Stimulated activated CD4-positive, alpha-beta T cell treated with anti-CD3 and anti-CD28 coated beads, Interleukin-2, amount 100 ng/mL, for 4 hours (primary cell): ENCODE data around the gene CHPF2.

ENCODE experiments used
- DNase-seq: peaks from one replicate; pipeline ENCODE4 v3.0.0-alpha.2; 2020; ENCODE audit warnings: low read depth

Gene CHPF2

DNA sequence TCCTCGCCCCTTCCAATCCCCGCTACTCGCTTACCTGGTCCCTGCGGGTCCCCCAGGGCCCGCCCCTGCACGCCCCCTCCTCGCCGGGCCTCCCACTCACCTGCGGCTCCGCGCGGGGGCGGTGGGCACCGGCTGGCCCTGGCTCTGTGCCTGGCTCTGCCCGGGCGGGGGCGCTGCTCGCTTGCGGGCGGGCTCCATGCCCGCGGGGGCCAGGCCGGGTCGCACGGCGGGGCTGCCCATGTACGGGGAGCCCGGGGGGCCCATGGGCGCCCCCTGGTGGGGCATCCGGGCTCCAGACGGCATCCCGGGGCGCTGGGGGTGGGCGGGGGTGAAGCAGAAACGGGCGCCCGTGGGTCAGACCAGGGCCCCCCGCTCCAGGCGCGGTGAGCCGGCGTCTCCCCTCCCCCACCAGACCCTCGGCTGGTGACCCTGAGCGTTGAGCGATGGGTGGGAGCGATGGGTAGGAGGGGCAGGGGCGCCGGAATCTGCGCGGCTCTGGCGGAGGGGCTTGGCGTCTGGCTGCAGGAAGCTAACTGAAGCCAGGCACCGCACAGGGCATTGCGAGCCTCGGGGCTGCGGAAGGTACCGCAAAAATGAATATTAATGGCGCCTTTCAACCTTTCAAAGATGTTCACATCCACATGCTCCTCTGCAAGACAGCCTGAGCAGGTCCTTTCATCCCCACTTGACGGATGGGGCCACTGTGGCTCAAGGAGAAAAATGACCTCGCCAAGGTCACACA, 13.2 kb downstream of the CHPF2 start:
- DNase-seq: peak; percentile 48

DNA sequence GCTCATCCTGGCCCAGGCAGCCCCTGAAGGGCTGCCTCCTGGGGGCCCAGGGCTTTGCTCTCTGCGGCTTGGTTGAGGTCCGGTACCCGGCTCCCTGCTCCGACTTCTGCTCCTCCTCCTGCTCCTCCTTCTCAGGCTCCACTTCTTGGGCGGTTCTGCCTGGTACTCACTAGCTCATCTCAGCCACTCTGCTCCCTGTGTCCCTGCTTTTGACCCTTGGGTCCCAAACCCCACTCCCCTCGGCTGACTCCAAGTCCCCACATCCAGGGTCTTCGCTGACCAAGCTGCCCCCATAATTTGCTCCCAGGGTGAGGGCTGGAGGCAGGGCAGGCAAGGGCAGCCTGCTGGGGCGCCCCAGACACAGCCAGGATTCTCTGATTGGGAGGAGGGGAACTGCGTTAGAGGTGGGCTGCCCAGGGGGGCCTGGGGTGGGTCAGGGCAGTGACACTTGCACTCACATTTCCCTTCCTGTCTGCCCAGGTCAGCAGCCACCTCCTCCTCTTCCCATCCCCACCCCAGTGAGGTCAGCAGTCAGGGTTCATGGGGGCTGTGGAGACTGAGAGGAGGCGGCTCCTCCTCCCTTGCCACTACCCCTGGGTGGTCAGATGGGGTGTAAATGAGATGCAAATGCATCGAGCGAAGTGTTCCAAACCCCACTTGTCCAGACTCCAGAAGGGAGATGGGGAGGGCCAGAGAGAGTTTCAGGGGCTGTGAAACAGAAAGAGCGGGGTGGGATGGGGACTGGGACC, 14.0 kb downstream of the CHPF2 start:
- DNase-seq: no peak

DNA sequence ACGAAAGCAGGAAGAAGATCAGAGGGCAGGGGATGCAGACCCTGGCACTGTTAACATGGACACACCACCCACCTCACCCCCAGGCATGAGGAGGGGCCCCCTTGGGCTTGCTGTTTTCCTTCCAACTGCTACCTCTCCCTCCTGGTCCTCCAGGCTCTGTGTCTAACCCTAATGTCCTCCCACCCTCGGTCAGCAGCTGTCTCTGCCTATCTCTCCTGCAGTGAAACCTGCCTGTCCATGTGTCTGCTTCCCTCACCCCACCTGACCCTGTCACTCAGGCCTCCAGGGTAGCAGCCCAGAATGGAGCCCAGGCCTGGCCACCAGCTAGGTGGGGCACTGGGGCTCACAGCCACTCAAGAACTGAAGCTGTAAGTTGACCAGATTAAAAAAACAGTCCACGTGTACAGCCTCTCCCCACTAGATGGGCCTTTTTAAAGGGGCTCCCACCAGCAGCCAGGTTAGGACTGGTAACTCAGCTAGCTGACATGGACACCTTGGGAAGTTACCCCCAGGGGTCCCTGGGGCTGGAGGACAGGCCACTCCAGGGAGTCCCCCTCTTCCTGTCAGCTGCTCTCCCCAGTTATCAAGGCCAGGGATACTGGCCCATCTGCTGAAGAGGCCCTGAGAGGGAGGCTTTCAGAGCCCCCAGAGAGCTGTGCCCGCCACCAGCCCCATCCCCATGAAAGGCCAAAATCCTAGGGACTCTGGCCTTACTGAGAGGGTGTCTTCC, 14.7 kb downstream of the CHPF2 start:
- no peak for DNase-seq

DNA sequence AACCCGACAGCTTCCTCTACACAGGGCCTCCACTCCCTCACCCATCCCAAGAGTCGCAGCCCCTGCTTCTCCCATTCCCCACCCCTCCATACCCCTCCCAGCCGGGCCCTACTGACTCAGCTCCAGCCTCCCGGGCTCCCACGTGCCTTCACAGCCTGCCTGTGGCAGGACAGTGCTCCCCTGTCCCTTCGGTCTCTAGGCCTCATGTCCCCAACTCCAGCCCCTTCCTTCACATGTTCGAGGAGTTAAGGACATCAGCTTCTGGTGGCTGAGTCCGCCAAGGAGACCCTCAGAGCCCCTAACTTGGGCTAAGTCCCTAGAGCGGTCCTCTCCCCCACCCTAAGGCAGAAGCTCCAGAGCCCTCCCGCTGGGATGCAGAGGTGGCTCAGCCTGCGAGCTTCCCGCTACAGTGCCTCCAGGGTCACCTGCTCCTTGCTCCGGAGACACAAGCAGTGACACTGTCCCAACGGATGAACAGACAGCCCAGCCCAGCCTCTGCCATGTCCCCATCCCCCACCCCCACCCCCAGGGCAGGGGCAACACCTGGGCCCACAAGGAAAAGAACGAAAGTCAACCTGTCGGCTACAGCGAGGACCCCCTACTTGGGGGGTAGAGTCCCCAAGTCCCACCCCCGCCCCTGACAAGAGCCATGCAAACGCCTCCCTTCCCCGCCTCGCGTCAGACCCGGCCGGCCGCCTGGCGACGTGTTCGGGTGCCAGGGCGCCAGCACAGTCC, 15.5 kb downstream of the CHPF2 start:
- DNase-seq: no peak

DNA sequence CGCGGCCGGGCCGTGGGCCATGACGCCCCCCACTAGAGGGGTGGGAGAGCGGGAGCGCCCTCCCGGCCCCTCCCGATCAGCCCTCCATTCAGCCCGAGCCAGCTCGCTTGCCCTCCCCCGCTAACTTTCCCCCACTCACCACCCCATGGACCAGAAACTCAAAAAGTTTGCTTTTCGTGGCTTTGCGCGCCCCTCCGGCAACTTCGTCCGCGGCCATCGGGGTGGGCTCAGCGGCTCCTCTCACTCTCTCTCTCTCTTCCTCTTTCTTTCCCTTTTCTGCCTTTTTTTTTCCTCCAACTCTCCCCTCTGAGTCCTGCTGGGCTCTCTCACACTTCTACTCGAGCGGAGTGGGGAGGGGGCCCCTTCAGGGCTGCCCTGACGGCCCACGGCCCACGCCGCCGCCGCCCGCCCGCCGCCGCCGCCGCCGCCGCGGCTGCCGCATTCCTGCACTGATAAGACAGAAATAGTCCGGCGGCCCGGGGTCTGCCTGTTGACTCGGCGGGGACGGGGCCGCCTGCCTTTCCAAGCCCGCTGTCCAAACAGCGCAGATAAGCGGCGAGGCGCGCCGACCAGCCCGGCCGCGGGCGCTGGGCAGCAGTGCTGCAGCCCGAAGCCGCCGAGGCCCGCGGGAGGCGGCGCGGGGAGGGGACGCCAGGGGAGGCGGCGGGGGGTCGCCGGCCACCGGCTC, 16.2 kb downstream of the CHPF2 start, which contains the start of gene SMARCD3:
Gene SMARCD3 (minus strand): TSS at position 349 of the 688 bp plus-strand sequence. CDS start 132 bp downstream, at position 217.
- DNase-seq: no peak

DNA sequence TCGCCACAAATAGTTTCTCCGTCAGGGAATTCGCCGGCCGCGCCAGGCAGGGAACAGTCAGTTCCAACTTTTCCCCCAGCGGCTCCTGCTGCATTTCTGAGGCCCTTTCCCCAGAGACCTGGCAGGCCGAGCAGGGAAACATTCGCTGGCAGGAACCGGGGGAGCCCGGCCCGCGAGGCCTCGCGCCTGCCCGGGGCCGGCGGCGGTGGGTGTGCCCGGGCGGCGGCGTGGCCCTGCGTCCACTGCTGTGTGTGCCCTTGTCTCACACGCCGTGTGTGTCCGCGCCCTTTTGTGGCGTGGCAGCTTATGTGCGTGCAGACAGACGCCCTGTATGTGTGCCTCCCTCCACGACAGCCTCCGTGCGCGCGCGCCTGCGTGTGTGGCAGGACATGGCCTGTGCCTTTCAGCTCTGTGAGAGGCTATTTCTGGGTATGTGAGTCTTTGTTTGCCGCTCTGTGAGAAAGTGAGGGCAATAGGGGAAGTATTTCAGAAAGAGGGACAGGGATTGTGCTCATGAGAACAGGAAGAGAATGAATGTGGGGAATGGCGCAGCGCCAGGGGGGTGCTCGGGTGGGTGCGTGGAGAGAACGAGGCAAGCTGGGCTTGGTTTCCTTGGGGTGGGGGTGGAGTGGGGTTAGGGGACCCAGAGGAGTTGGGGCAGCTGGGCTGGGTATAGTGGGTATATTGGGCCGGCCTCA, 16.9 kb downstream of the CHPF2 start:
- DNase-seq: no peak

DNA sequence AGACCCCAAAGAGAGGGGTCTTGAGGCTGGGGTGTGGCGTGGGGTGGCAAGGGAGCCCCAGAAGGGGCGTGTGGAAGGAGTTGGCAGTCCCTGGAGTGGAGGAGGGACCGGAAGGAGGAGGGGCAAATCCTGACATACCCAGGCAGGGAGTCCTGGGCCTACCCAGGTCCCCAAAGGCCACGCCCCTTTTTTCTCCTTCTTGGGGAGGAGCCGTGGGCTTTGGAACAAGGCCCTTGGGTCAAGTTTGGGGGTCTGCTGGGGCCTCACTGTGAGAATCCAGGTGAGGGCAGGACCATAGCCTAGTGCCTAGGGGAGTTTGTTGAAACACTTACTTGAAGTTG, 17.4 kb downstream of the CHPF2 start:
- DNase-seq: no peak

DNA sequence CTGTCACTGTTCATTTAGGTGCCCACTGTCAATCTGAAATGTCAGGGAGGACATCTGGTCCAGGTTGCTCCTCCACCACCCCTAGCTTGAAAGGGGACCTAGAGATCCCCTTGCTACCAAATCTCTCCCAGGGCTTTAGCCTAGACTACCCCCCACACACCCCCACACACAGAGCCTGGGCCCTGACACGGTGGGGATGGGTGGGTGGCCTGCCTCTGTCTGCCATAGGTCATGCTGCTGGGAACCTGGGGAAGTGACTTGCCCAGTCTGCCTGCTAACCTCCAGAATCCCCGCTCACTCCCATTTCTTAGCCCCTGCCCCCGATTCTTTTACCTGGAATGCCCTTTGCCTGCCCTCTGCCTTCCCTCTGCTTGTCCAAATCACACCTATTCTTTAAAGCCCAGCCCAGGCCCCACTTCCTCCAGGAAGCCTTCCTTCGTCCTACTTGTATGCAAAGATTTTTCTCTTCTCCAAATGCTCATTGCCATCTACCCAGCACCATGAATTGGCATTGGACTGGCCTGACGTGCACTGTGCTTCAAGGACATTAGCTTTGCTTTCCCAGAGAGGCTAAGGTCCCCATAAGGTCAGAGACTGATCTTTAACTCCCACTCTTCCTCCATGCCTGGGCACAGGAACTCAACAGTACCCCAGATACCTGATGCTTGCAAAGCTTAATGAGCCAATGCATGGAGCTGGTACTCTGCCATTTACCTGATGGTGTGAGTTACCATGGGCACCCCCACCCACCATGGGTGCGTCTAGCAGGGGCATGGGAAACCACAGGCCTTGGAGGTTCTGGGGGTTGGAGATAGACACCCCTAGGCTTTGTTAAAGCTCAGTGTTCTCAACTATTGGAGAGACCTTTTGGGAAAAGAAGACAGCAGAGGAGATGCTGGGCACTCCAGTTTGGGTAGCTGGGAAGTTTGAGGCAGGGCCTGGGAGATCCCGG, 18.2 kb downstream of the CHPF2 start:
- no peak for DNase-seq

DNA sequence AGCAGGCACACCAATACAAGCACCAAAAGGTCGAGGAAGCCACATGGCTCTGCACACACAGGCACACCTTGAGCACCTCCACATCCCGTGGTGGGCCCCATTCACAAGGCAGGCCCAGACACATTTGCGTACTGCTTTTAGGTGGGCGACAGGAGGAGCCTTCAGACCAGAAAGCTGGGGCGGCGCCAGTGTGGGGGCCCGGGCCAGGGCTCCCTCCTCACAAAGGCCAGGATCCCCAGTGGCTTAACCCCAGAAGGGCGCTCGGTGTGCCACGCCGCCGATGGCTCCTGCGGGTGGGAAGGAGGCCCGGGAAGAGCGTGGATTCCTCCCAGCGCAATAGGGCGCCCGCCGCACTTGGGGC, 19.0 kb downstream of the CHPF2 start:
- no peak for DNase-seq

DNA sequence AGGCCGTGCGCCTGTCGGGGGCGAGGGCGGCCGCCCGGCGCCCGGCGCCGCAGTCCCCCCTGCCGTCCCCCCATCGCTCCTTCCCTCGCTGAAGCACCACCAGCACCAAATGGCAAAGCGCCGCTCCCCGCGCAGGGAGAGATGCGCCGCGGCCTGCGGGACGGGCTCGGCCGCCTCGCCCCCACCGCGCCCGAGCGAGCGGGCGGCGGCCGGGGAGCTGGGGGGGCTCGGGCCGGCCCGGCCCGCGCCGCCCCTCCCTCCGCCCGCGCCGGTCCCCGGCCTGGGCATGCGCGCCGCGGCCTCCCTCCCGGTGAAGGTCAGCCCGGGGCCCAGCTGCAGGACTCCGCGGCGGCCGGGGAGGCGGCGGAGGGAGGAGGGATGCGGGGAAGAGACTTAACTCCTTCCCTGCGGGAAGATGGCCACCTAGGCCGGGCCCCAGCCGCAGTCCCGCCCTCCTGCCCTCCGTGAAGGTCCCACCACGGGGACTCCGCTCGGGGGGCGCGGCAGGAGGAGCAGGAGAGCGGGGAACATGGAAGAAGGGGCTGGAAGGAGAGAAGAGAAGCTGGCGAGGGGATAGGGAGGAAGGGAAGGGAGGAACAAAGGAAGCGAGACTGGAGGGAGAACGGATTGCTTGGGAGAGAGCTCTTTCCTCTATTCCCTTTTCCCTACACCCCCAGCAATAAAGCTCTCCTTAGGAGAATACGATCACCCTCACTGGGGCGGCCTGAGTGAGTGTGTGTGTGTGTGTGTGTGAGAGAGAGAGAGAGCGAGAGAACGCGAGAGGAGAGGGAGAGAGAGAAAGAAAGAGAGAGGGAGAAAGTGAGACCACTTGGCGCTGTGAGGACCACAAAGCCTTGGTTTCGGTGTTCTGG, 19.6 kb downstream of the CHPF2 start:
- DNase-seq: no peak

DNA sequence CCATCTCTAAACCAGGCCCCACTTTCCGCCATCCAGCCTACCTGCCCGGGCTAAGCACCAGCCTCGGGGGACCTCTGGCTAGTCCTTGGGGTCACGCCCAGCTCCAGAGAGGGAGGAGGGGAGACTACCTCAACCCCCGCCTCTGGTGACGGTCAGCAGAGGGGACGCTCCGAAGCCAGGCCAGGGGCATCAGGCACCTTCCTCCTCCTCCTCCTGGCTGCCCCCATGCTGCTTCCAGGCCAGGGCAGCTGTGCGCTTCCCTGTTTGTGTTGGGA, 20.2 kb downstream of the CHPF2 start:
- no peak for DNase-seq

DNA sequence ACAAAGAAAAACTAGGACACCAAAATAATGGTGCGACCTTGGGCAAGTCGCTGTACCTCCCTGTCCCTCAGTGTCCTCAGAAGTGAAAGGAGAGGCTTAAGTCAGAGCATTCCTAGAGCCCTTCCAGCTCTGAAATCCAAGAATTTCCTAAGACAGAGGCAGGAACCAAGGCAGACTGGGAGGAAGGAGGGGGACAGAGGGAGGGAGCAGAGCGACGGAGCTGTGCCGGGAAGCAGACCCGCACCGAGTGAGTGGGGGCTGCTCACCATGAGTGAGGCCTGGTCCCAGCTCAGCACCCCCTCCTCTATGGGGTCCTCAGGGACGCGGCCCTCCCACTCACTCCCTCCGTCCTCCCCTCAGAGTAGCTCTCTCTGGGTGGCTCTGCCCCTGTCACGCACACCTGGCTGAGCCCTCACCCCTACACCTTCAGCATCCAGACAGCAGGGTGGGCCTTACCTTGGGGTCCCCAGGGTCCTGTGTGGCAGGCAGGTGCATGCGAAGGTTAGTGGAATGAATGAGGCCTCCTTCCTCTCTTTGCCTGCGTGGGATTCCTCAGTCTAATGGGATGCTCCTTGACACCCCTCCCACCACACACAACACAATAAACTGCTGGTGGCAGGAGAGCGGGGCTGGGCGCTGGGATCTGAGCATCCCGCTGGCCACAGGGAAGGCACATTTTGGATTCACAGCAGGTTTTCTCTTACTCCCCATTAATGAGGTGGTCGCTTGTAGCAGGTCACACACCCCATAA, 20.9 kb downstream of the CHPF2 start:
- DNase-seq: no peak

DNA sequence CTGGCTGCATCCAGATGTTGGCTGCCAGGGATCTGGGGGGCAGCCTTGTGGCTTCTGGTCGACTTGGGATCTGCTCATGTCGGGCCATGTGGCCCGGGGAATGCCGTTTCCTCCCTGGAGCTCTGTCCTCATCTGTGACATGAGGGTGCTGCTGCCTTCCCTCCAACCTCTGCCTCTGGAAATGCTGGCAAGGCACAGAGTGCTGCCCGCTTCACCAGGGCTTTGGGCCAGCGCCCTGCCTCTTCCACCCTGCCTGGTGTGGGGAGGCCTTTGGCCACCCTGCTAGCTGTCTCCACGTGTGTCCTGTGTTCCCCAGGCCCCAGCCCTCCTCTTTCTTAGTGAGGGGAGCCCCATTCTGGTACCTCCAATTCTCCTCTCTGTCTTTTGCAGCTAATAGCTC, 22.0 kb downstream of the CHPF2 start:
- no peak for DNase-seq

DNA sequence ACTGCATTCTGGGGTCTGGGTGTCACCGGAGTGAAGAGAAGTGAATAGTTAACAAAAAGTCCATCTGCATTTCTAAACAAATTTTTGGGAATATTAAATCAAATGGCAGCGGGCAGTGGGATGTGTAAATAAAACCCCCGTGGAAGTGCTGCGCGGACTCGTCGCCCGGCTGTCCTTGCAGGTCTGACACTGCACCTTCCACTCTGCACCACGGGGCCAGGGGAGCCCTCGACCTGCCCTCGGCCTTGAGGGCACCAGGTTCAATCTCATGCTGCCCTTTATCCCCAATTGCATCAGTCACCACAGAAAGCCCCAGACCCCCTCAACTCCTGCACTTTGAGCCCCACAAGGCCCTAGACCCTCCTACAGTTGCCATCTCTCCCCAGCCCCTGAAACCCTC, 22.6 kb downstream of the CHPF2 start:
- DNase-seq: no peak

DNA sequence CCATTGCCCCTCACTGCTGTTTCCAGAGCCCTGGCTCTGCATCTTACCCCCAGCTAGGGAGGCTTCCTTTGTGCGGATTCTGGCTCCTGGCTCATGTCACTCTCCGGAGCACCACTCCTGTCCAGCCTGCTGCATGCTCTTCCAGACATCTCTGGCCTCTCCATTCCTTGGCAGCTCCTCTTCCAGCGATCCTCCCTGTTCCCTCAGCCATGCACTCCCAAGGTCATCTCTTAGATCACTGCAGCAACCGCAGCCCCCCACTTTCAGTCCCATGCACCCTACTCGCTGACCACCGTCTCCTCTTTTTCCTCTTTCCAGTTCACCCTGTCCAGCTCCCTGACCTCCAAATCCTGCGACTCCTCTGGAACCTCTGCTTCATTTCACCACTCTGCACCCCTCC, 23.1 kb downstream of the CHPF2 start:
- DNase-seq: no peak

DNA sequence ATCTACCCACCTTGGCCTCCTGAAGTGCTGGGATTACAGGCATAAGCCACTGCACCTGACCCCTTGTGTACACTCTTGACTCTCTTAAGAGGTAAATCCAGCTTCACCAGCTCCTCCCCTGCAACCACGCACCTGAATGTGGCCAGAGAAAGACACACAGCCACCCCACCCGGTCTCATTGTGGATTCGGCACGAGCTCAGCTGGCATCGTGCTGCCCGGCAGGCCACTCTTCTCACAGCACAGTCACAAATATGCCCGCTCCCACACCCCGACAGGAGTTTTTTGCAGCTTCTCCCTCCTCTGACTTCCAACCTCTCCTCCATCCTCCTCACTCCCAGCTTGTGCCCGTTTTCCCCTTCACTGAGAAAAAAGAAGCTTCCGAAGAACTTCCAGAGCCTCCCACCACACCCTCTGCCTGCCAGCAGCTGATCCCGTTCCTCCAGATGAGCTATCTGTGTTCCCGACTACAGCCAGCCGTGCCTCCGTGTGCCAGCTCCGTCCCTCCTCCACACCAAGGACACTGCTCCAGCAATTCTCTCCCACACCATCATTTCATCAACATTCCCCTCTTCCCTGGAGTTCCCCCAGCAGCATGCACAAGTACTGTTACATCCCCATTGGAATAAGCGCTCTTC, 24.2 kb downstream of the CHPF2 start:
- DNase-seq: no peak

DNA sequence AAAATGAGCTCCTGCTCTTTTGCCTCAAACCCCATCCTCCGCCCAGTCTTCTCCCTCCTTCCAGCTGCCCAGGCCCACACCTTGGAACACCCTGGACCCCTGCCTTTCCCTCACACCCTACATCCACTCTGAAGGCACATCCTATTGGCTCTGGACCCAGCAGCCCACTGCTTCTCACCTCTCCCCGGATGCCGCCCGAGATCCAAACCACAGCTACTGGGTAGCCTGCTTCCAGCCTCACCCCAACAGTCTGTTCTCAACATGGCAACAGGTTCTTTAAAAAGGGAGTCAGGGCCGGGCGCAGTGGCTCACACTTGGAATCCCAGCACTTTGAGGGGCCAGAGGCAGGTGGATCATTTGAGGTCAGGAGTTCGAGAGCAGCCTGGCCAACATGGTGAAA, 25.7 kb downstream of the CHPF2 start:
- no peak for DNase-seq

DNA sequence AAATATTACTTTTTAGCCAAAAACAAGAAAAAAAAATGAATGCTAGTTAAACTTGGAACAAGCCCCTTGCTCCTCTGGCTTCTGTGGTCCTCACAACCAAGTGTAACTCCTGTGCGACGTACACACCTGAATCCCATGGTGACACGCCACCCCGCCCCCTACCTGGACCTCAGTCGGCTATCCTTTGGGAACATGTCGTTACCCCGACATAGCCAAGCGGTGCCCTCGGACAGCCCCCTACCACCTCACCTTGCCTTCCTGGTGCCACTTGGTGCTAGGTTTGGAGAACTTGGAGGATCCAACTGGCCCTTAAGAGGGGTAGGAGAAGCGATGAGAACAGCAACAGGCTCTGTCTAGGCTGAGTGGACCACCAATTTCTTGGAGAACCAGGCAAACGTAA, 28.2 kb downstream of the CHPF2 start:
- no peak for DNase-seq
